ENCODE measurements around the gene ACTG2.

GRCh38 chr2:73908689-73909652 is 16.2 kb downstream of the ACTG2 start:
- TF ChIP-seq, protein P1, sequence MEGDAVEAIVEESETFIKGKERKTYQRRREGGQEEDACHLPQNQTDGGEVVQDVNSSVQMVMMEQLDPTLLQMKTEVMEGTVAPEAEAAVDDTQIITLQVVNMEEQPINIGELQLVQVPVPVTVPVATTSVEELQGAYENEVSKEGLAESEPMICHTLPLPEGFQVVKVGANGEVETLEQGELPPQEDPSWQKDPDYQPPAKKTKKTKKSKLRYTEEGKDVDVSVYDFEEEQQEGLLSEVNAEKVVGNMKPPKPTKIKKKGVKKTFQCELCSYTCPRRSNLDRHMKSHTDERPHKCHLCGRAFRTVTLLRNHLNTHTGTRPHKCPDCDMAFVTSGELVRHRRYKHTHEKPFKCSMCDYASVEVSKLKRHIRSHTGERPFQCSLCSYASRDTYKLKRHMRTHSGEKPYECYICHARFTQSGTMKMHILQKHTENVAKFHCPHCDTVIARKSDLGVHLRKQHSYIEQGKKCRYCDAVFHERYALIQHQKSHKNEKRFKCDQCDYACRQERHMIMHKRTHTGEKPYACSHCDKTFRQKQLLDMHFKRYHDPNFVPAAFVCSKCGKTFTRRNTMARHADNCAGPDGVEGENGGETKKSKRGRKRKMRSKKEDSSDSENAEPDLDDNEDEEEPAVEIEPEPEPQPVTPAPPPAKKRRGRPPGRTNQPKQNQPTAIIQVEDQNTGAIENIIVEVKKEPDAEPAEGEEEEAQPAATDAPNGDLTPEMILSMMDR (conservative IDR thresholded peaks at IDR 0.05; ENCODE audit: low read length), result no peak
- TF ChIP-seq EZH2phosphoT487 (IDR thresholded peaks at IDR 0.05; ENCODE audit: borderline replicate concordance), result no peak

All from Loucy (cell line).